ENCODE results near the gene STARD10.

DNA sequence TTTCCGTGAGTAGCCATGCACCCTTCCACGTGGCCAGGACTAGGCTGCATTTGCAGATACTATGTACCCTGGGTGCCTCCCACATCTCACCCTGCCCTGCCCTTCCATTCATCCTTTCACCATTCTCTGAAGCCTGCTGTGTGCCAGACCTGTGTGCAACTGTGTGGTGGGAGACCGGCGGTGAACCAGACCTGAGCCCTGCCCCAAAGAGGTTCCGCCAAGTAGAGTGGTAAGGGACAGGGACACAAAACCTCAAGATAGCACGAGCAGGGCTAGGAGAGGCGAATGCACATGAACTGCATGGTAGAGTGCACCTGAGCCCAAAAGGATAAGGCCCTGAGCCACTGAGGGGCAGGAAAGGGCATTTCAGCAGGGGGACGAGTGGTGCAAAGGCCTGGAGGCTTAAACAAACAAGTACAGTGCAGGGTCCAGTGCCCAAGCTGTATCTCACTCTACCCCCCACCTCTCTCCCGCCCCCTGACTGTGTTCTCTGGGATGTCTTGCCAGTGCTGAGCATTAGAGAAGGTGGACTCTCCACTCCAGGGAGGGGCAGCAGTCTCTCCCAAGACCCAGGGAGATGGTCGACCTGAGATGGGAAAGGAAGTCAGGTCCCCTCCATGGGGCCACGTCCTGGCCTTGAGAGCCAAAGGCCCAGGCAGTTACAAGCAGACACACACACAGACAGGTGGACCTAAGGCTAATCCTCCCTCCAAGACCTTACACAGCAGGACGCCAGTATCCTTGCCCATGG, 27.5 kb downstream of the STARD10 start:
- TF ChIP-seq, protein P1, sequence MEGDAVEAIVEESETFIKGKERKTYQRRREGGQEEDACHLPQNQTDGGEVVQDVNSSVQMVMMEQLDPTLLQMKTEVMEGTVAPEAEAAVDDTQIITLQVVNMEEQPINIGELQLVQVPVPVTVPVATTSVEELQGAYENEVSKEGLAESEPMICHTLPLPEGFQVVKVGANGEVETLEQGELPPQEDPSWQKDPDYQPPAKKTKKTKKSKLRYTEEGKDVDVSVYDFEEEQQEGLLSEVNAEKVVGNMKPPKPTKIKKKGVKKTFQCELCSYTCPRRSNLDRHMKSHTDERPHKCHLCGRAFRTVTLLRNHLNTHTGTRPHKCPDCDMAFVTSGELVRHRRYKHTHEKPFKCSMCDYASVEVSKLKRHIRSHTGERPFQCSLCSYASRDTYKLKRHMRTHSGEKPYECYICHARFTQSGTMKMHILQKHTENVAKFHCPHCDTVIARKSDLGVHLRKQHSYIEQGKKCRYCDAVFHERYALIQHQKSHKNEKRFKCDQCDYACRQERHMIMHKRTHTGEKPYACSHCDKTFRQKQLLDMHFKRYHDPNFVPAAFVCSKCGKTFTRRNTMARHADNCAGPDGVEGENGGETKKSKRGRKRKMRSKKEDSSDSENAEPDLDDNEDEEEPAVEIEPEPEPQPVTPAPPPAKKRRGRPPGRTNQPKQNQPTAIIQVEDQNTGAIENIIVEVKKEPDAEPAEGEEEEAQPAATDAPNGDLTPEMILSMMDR (IDR thresholded peaks at IDR 0.05) = no peak
- no peak for TF ChIP-seq RFX5 (IDR thresholded peaks at IDR 0.05)
- TF ChIP-seq, protein P2, sequence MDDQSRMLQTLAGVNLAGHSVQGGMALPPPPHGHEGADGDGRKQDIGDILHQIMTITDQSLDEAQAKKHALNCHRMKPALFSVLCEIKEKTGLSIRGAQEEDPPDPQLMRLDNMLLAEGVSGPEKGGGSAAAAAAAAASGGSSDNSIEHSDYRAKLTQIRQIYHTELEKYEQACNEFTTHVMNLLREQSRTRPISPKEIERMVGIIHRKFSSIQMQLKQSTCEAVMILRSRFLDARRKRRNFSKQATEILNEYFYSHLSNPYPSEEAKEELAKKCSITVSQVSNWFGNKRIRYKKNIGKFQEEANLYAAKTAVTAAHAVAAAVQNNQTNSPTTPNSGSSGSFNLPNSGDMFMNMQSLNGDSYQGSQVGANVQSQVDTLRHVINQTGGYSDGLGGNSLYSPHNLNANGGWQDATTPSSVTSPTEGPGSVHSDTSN (IDR thresholded peaks at IDR 0.05) = no peak
- TF ChIP-seq, protein P3, sequence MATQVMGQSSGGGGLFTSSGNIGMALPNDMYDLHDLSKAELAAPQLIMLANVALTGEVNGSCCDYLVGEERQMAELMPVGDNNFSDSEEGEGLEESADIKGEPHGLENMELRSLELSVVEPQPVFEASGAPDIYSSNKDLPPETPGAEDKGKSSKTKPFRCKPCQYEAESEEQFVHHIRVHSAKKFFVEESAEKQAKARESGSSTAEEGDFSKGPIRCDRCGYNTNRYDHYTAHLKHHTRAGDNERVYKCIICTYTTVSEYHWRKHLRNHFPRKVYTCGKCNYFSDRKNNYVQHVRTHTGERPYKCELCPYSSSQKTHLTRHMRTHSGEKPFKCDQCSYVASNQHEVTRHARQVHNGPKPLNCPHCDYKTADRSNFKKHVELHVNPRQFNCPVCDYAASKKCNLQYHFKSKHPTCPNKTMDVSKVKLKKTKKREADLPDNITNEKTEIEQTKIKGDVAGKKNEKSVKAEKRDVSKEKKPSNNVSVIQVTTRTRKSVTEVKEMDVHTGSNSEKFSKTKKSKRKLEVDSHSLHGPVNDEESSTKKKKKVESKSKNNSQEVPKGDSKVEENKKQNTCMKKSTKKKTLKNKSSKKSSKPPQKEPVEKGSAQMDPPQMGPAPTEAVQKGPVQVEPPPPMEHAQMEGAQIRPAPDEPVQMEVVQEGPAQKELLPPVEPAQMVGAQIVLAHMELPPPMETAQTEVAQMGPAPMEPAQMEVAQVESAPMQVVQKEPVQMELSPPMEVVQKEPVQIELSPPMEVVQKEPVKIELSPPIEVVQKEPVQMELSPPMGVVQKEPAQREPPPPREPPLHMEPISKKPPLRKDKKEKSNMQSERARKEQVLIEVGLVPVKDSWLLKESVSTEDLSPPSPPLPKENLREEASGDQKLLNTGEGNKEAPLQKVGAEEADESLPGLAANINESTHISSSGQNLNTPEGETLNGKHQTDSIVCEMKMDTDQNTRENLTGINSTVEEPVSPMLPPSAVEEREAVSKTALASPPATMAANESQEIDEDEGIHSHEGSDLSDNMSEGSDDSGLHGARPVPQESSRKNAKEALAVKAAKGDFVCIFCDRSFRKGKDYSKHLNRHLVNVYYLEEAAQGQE (IDR thresholded peaks at IDR 0.05) = no peak
- TF ChIP-seq GATA3 (IDR thresholded peaks at IDR 0.05; ENCODE audit: borderline replicate concordance) = no peak
- TF ChIP-seq MYC (IDR thresholded peaks at IDR 0.05; ENCODE audit: borderline replicate concordance, low read length) = no peak
- no peak for TF ChIP-seq NR3C1 (IDR thresholded peaks at IDR 0.05)
- TF ChIP-seq, protein P4, sequence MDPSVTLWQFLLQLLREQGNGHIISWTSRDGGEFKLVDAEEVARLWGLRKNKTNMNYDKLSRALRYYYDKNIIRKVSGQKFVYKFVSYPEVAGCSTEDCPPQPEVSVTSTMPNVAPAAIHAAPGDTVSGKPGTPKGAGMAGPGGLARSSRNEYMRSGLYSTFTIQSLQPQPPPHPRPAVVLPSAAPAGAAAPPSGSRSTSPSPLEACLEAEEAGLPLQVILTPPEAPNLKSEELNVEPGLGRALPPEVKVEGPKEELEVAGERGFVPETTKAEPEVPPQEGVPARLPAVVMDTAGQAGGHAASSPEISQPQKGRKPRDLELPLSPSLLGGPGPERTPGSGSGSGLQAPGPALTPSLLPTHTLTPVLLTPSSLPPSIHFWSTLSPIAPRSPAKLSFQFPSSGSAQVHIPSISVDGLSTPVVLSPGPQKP (IDR thresholded peaks at IDR 0.05; ENCODE audit: low read depth, low read length) = no peak
- TF ChIP-seq, protein P5, sequence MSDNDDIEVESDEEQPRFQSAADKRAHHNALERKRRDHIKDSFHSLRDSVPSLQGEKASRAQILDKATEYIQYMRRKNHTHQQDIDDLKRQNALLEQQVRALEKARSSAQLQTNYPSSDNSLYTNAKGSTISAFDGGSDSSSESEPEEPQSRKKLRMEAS (IDR thresholded peaks at IDR 0.05) = no peak
- no peak for TF ChIP-seq KDM5A (IDR thresholded peaks at IDR 0.05)
- TF ChIP-seq POLR2A (IDR thresholded peaks at IDR 0.05; ENCODE audit: low read length) = no peak
- TF ChIP-seq SREBF2 (IDR thresholded peaks at IDR 0.05) = no peak
